CD14-positive monocyte (primary cell): ENCODE results near the gene FAM131A. TPM values are rescaled to one million over a fixed set of nuclear protein-coding genes. Genes with fewer than 3 reads are reported as not detected.

Experiments used
- DNase-seq, 3 donors: peaks; one replicate each; pipeline ENCODE4 v3.0.0-alpha.2; 2011 to 2022
- H2AFZ ChIP-seq: 2 replicates; pipeline ENCODE4 v1.6.0; 2012; ENCODE audit warnings: mild to moderate bottlenecking, low read depth, low read length, inconsistent platforms; ENCODE audit not compliant: insufficient read depth, poor library complexity, severe bottlenecking
- H3K27ac ChIP-seq, 2 donors: 1 replicate in 1 of 2; 2 replicates in 1 of 2; pipeline ENCODE4 v1.5.1; 2012 to 2013; ENCODE audit warnings: low read length in 2 of 2, control low read depth in 1 of 2, inconsistent platforms in 1 of 2, low read depth in 1 of 2, mild to moderate bottlenecking in 1 of 2
- H3K27me3 ChIP-seq, 2 donors: one replicate each; pipeline versions ENCODE4 v1.6.0 to v1.6.1; 2011 to 2013; ENCODE audit warnings: low read length in 2 of 2; ENCODE audit not compliant: control insufficient read depth in 2 of 2, insufficient read depth in 2 of 2
- H3K36me3 ChIP-seq, 2 donors: replicated peaks in 1 of 2; 1 replicate in 1 of 2; 2 replicates in 1 of 2; pipeline versions ENCODE4 v1.5.1 to v1.6.1; 2012 to 2013; ENCODE audit warnings: low read length in 2 of 2, control low read depth in 1 of 2, inconsistent platforms in 1 of 2, mild to moderate bottlenecking in 1 of 2; ENCODE audit not compliant: insufficient read depth in 2 of 2, control insufficient read depth in 1 of 2
- H3K4me1 ChIP-seq, 2 donors: 1 replicate in 1 of 2; 2 replicates in 1 of 2; pipeline versions ENCODE4 v1.5.1 to v1.6.1; 2012 to 2013; ENCODE audit warnings: low read length in 2 of 2, control low read depth in 1 of 2, inconsistent platforms in 1 of 2, mild to moderate bottlenecking in 1 of 2, moderate library complexity in 1 of 2; ENCODE audit not compliant: insufficient read depth in 2 of 2, control insufficient read depth in 1 of 2
- H3K4me2 ChIP-seq: replicated peaks from 2 replicates; pipeline ENCODE3; 2012; ENCODE audit warnings: low read length, moderate library complexity, mild to moderate bottlenecking; ENCODE audit not compliant: poor library complexity, severe bottlenecking; ENCODE audit errors: extremely low read depth
- H3K4me3 ChIP-seq, 3 experiments: fragments of 200-600 bp in 1 of 3; sonication (generic) in 1 of 3; replicated peaks in 1 of 3; 1 replicate in 2 of 3; 2 replicates in 1 of 3; pipeline ENCODE4 v1.5.1; 2011 to 2013; ENCODE audit warnings: low read length in 3 of 3, mild to moderate bottlenecking in 3 of 3, control low read depth in 2 of 3, low read depth in 2 of 3, inconsistent platforms in 1 of 3, moderate library complexity in 1 of 3
- H3K79me2 ChIP-seq: 2 replicates; pipeline ENCODE4 v1.6.0; 2012; ENCODE audit warnings: mild to moderate bottlenecking, control low read depth, inconsistent platforms, low read length, moderate library complexity; ENCODE audit not compliant: insufficient read depth
- H3K9ac ChIP-seq: 2 replicates; pipeline ENCODE4 v1.6.0; 2017; ENCODE audit warnings: low read length, mild to moderate bottlenecking; ENCODE audit not compliant: insufficient read depth, poor library complexity, severe bottlenecking
- H3K9me3 ChIP-seq, 2 donors: replicated peaks in 1 of 2; 1 replicate in 1 of 2; 2 replicates in 1 of 2; pipeline versions ENCODE4 v1.5.1 to v1.6.1; 2012 to 2013; ENCODE audit warnings: low read length in 2 of 2, control low read depth in 1 of 2; ENCODE audit not compliant: control insufficient read depth in 1 of 2, insufficient read depth in 1 of 2
- H4K20me1 ChIP-seq: 2 replicates; pipeline ENCODE4 v1.6.0; 2012; ENCODE audit warnings: mild to moderate bottlenecking, low read length, control low read depth, moderate library complexity; ENCODE audit not compliant: insufficient read depth
- H3K27ac Mint-ChIP-seq, 7 donors: one replicate each; pipeline ENCODE4 v1.8.0; 2020; ENCODE audit warnings: mild to moderate bottlenecking in 7 of 7, mixed read lengths in 7 of 7, moderate library complexity in 6 of 7, inconsistent platforms in 2 of 7
- H3K27me3 Mint-ChIP-seq, 3 donors: one replicate each; pipeline ENCODE4 v1.8.0; 2021 to 2022; ENCODE audit warnings: low read depth in 3 of 3, mild to moderate bottlenecking in 3 of 3, mixed read lengths in 3 of 3, moderate library complexity in 3 of 3, inconsistent platforms in 1 of 3
- H3K36me3 Mint-ChIP-seq, 2 donors: one replicate each; pipeline ENCODE4 v1.8.0; 2020; ENCODE audit warnings: mixed read lengths in 2 of 2, inconsistent platforms in 1 of 2, mild to moderate bottlenecking in 1 of 2
- H3K4me1 Mint-ChIP-seq: one replicate; pipeline ENCODE4 v1.8.0; 2020; ENCODE audit warnings: mild to moderate bottlenecking, mixed read lengths
- H3K4me3 Mint-ChIP-seq, 2 donors: one replicate each; pipeline ENCODE4 v1.8.0; 2020; ENCODE audit warnings: mild to moderate bottlenecking in 2 of 2, mixed read lengths in 2 of 2, moderate library complexity in 1 of 2
- H3K9me3 Mint-ChIP-seq, 7 donors: one replicate each; pipeline ENCODE4 v1.8.0; 2020 to 2022; ENCODE audit warnings: mixed read lengths in 7 of 7, mild to moderate bottlenecking in 6 of 7, moderate library complexity in 6 of 7, inconsistent platforms in 2 of 7
- CTCF ChIP-seq: fragments of 200-600 bp; IDR thresholded peaks from one replicate; pipeline ENCODE4 v1.8.0; 2022; ENCODE audit warnings: antibody characterized with exemption, mild to moderate bottlenecking
- WGBS: methylation state at CpG from one replicate; pipeline ENCODE4 v1.1.5; 2013; ENCODE audit warnings: missing lambda C conversion rate; ENCODE audit not compliant: insufficient coverage; 5-methylcytosine and 5-hydroxymethylcytosine counted together
- intact Hi-C, 2 donors: fragments of 100-400 bp; cut with micrococcal nuclease; formaldehyde crosslinking; loops; one replicate each; pipeline versions ENCODE4 v1.15.0 to v1.15.1; 2023
- polyA plus RNA-seq, 3 donors: library from polyadenylated mRNA; depleted of rRNA in 1 of 3; unstranded in 2 of 3; stranded (reverse) in 1 of 3; fragments of 300-500 nt in 2 of 3; fragments of >200 nt in 1 of 3; fragmentation: Illumina TruSeq in 2 of 3; gene quantifications; 1 replicate in 2 of 3; 2 replicates in 1 of 3; pipeline ENCODE4 v1.2.3, GENCODE V29; 2012 to 2021

FAM131A gene
- polyA plus RNA-seq, 3 donors: 5.8 to 30.6 (median 7.7) TPM

- H3K27ac Mint-ChIP-seq: no peak overlapping the region
These were observed 52.6 kb downstream of the FAM131A start for GRCh38 chr3:184389935-184390528.

GRCh38 chr3:184391266-184391665 is 53.9 kb downstream of the FAM131A start:
- no peaks in the 10 kb centered on the region for H4K20me1 ChIP-seq
- intact Hi-C loops: no loop called here
- no peak overlapping the region for H3K4me3 Mint-ChIP-seq
- H3K9ac ChIP-seq: no peak overlapping the region
- H3K27ac Mint-ChIP-seq: no peak overlapping the region
- no peaks in the 10 kb centered on the region for H3K79me2 ChIP-seq
- no peak for DNase-seq
- H3K9me3 ChIP-seq: no peaks in the 10 kb centered on the region
- H3K4me2 ChIP-seq: no peak overlapping the region
- H3K27me3 Mint-ChIP-seq: peaks cover 7 to 26% (median 16%) of the 10 kb centered on the region in 3 donors
- peaks cover 0 to 1% (median 0%) of the 10 kb centered on the region in 7 donors for H3K9me3 Mint-ChIP-seq
- peaks cover 0 to 10% of the 10 kb centered on the region in 2 donors for H3K27me3 ChIP-seq
- TF ChIP-seq CTCF: no peak
- WGBS: 92% methylated on average over 3 of the region's 3 CpGs
- no peak overlapping the region for H2AFZ ChIP-seq
- no peaks in the 10 kb centered on the region for H3K4me1 ChIP-seq
- H3K36me3 ChIP-seq: no peaks in the 10 kb centered on the region
- no peaks in the 10 kb centered on the region for H3K36me3 Mint-ChIP-seq
- H3K4me3 ChIP-seq: no peak overlapping the region
- peaks cover 2% of the 10 kb centered on the region for H3K4me1 Mint-ChIP-seq
- H3K27ac ChIP-seq: no peak overlapping the region

More at GRCh38 chr3:184389935-184390528, 52.6 kb downstream of the FAM131A start:
- Histone ChIP-seq H3K9me3 (no peaks in the 10 kb centered on the region), H3K27me3 (peaks cover 0 to 10% of the 10 kb centered on the region in 2 donors), H3K4me1 (no peaks in the 10 kb centered on the region), H3K36me3 (no peaks in the 10 kb centered on the region), H3K27ac (no peak overlapping the region), H3K4me3 (no peak overlapping the region), H4K20me1 (no peaks in the 10 kb centered on the region), H3K79me2 (no peaks in the 10 kb centered on the region), H2AFZ (no peak overlapping the region), H3K4me2 (no peak overlapping the region), H3K9ac (no peak overlapping the region)
- H3K4me1 Mint-ChIP-seq: peaks cover 2% of the 10 kb centered on the region
- no peak for TF ChIP-seq CTCF
- peaks cover 12 to 32% (median 23%) of the 10 kb centered on the region in 3 donors for H3K27me3 Mint-ChIP-seq
- H3K4me3 Mint-ChIP-seq: peak overlapping the region in 1 of 2 donors; percentile 51
- no peak for DNase-seq
- no peaks in the 10 kb centered on the region for H3K36me3 Mint-ChIP-seq
- intact Hi-C loops: no loop called here
- peaks cover 0 to 1% (median 0%) of the 10 kb centered on the region in 7 donors for H3K9me3 Mint-ChIP-seq
- WGBS: 89% methylated on average over 3 of the region's 5 CpGs
